ES-I3 (cell line): ENCODE data around the gene KRT35.
"Not testable (repeated sequence)": the region's sequence is repeated elsewhere in the genome, so short reads cannot be mapped to it uniquely, and the experiment has no call there.

Experiments used
- H3K36me3 ChIP-seq: 2 replicates; pipeline ENCODE4 v1.6.1; 2013; ENCODE audit warnings: mild to moderate bottlenecking, low read length, control low read depth, moderate library complexity; ENCODE audit not compliant: insufficient read depth
- H3K4me1 ChIP-seq: 2 replicates; pipeline ENCODE4 v1.6.1; 2013; ENCODE audit warnings: mild to moderate bottlenecking, control low read depth, low read length; ENCODE audit not compliant: insufficient read depth
- H3K9ac ChIP-seq: 2 replicates; pipeline ENCODE4 v1.6.1; 2013; ENCODE audit warnings: low read depth, mild to moderate bottlenecking, low read length, moderate library complexity
- H3K9me3 ChIP-seq: 2 replicates; pipeline ENCODE4 v1.6.1; 2013; ENCODE audit warnings: mild to moderate bottlenecking, low read length, moderate library complexity; ENCODE audit not compliant: control insufficient read depth, insufficient read depth

KRT35 gene

GRCh38 chr17:41439375-41439774 is 41.6 kb downstream of the KRT35 start:
- H3K9me3 ChIP-seq = no peaks in the 10 kb centered on the region
- H3K9ac ChIP-seq = no peak overlapping the region
- H3K36me3 ChIP-seq = no peaks in the 10 kb centered on the region
- H3K4me1 ChIP-seq = no peaks in the 10 kb centered on the region

- no peak overlapping the region for H3K9ac ChIP-seq
- no peaks in the 10 kb centered on the region for H3K9me3 ChIP-seq
- no peaks in the 10 kb centered on the region for H3K36me3 ChIP-seq
- no peaks in the 10 kb centered on the region for H3K4me1 ChIP-seq
These were observed 43.2 kb downstream of the KRT35 start for GRCh38 chr17:41437769-41438168.

GRCh38 chr17:41437254-41437653 is 43.7 kb downstream of the KRT35 start:
- no peaks in the 10 kb centered on the region for H3K36me3 ChIP-seq

DNA sequence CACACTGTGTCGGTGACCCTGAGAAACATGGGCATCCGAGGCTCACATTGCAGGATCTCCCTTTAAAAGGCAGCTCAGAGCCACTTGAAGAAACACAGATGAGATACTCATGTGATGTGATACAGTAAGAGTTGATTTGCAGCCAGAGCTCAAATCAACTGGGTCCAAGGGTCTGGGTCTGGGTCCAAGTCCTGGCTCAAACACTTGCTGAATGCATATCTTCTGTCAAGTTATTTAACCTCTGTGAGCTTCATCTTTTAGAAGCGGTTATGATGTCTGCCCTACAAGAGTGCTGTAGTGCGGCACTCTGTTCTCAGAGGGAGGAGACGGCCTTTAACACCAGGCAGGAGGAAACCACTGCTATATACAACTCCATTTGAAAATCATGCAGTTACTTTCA is 46.5 kb downstream of the KRT35 start:
- Histone ChIP-seq H3K4me1 (no peaks in the 10 kb centered on the region), H3K9me3 (no peaks in the 10 kb centered on the region), H3K9ac (no peak overlapping the region), H3K36me3 (no peaks in the 10 kb centered on the region)

More at GRCh38 chr17:41437254-41437653, 43.7 kb downstream of the KRT35 start:
- H3K9ac ChIP-seq = no peak overlapping the region
- H3K4me1 ChIP-seq = no peaks in the 10 kb centered on the region
- H3K9me3 ChIP-seq = no peaks in the 10 kb centered on the region

DNA sequence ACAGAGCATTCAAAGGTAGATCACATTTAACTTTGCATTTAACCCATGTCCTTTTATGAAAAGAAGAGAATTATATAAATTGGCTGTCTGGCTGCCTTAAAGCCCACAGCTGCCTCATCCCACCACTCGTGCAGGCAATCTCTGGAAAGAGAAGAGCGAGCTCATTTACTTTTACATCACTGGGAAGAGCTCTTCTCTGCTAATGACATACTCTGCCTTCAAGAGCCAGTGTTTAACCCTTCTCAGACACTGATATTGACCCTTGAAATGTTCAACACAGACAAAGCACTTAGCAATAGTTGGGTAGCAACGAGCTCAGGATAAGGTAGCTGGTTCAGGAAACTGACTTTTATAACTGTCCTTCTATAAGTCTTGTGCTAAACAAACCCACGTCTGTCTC is 46.9 kb downstream of the KRT35 start:
- H3K9me3 ChIP-seq = no peaks in the 10 kb centered on the region
- no peaks in the 10 kb centered on the region for H3K4me1 ChIP-seq
- no peak overlapping the region for H3K9ac ChIP-seq
- no peaks in the 10 kb centered on the region for H3K36me3 ChIP-seq

DNA sequence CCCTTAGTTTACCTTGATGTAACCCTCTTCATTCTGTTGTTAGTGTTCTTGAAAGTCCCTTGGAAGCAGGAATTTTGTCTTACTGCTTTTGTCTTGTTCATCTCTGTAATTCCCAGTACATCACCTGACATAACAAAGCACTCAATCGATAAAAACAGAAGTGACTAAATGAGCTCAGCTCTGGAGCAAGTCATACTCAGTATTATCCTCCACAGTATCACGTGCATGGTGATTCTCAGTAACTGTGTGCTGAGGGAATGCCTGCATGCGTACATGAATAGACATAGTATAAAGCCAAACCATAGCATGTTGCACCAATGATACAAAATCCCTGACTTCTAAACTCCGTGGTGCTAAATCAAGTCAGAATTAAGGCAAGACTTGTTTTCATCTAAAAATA is 47.4 kb downstream of the KRT35 start:
- Histone ChIP-seq H3K9me3 (no peaks in the 10 kb centered on the region), H3K9ac (no peak overlapping the region), H3K36me3 (no peaks in the 10 kb centered on the region), H3K4me1 (no peaks in the 10 kb centered on the region)

- H3K9me3 ChIP-seq, H3K9ac ChIP-seq, H3K36me3 ChIP-seq, H3K4me1 ChIP-seq: not testable (repeated sequence)
These were observed 50.6 kb downstream of the KRT35 start for GRCh38 chr17:41430376-41430775.

DNA sequence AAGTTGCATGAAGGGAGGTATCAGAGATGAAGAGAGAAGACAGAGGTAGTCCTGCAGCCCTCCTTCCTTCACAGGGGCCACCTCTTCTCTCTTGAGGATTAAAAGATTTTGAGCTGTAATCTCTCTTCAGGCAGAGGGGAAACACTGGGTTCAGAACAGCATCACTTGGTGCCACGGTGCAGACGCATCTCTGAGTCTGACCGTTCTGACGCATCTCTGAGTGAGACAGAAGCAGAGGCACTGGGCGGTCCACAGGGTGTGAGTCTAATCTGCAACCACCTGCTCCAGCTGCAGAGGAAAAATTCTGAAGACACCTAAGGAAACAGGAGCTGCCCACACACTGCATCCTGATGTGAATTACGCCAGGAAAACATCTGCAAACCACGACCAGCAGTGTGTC is 51.3 kb downstream of the KRT35 start:
- H3K9me3 ChIP-seq = no peaks in the 10 kb centered on the region

DNA sequence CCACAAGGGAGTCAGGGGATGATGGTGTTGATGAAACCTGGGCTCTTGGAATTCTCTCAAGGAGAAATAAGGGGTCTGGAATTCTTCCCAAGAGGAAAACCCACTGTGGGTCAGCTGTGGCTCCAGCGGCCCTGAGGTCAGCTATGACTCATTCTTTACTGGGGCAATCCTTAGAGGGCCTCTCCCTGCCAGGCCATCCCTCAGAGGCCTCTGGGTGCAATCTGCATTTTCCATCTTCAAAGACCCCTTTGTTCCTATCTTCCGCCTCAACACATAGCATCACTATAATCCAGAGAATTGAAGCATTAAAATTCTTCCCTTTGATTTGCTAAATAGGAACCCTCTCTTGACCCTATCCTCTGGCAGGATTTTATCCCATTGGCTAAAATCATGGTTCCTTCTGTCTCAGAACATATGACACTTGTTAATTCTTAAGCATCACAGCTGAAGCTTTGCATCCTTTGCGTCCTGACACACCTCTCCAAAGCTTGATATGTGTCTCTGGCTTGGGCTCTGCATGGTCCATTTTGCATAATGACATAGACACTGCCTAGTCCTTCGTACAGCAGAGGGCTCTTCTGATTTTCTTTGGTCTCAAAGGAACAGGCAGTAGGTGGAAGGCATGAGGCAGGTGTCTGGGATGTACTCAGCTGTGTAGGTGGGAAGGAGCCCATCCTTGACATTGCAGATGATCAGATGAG is 52.2 kb downstream of the KRT35 start:
- Histone ChIP-seq H3K9me3 (no peaks in the 10 kb centered on the region), H3K4me1 (no peaks in the 10 kb centered on the region)

More for the DNA sequence above, 51.3 kb downstream of the KRT35 start:
- H3K4me1 ChIP-seq = no peaks in the 10 kb centered on the region
- no peaks in the 10 kb centered on the region for H3K36me3 ChIP-seq
- H3K9ac ChIP-seq = no peak overlapping the region

More for the DNA sequence above, 52.2 kb downstream of the KRT35 start:
- Histone ChIP-seq H3K36me3 (no peaks in the 10 kb centered on the region), H3K9ac (no peak overlapping the region)
